Progenitor cell of endocrine pancreas (in vitro differentiated cells): ENCODE data around the gene STARD8. TPM values are rescaled to one million over a fixed set of nuclear protein-coding genes. Genes with fewer than 3 reads are reported as not detected.

Experiments
- DNase-seq: peaks from one replicate; pipeline ENCODE4 v3.0.0; 2021; ENCODE audit warnings: low spot score; ENCODE audit not compliant: unreplicated experiment
- H3K27ac Mint-ChIP-seq: 2 replicates; pipeline ENCODE4 v1.8.0; 2021; ENCODE audit warnings: mild to moderate bottlenecking, moderate library complexity, mixed read lengths
- H3K27me3 Mint-ChIP-seq: 2 replicates; pipeline ENCODE4 v1.8.0; 2021; ENCODE audit warnings: mixed read lengths
- H3K36me3 Mint-ChIP-seq: 2 replicates; pipeline ENCODE4 v1.8.0; 2022; ENCODE audit warnings: mixed read lengths; ENCODE audit not compliant: insufficient read depth
- H3K4me1 Mint-ChIP-seq: 2 replicates; pipeline ENCODE4 v1.8.0; 2021; ENCODE audit warnings: low read depth, mixed read lengths
- H3K4me3 Mint-ChIP-seq: 2 replicates; pipeline ENCODE4 v1.8.0; 2021; ENCODE audit warnings: low read depth, mild to moderate bottlenecking, moderate library complexity, mixed read lengths
- H3K9me3 Mint-ChIP-seq: 2 replicates; pipeline ENCODE4 v1.8.0; 2021; ENCODE audit warnings: low read depth, mixed read lengths
- total RNA-seq: library from RNA; stranded (reverse); gene quantifications from 2 replicates; pipeline ENCODE4 v1.2.1, GENCODE V29; 2021
- TF ChIP-seq, protein P1 (sequence below): fragments of 200-600 bp; sonication (generic); IDR thresholded peaks from one replicate; pipeline ENCODE4 v1.5.0; 2021; ENCODE audit warnings: antibody characterized with exemption, mild to moderate bottlenecking; ENCODE audit not compliant: unreplicated experiment

The STARD8 gene
- total RNA-seq, 1 donor from 2014 or later: 0.60 TPM

DNA sequence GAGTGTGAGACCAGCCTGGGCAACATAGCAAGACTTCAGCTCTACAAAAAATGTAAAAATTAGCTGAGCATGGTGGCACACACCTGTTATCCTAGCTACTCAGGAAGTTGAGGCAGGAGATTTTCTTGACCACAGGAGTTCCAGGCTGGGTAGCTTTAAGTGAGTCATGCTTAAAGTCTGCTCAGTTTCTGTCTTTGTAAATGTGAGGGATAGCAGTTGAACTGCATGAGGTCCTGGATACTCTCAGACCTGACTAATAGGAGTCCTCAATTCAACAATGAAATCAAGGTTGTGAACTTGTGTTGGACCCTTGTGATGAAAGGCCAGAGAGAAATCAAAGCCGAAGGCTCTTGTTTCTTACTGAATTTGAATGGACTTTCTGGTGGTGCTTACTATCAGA is 45.2 kb downstream of the STARD8 start:
- Mint-ChIP-seq H3K27me3 (peaks cover 23% of the 10 kb centered on the region), H3K4me1 (peaks cover 13% of the 10 kb centered on the region), H3K4me3 (no peak overlapping the region), H3K36me3 (no peaks in the 10 kb centered on the region), H3K27ac (no peak overlapping the region), H3K9me3 (no peaks in the 10 kb centered on the region)
- no peak for DNase-seq
- TF ChIP-seq, protein P1, sequence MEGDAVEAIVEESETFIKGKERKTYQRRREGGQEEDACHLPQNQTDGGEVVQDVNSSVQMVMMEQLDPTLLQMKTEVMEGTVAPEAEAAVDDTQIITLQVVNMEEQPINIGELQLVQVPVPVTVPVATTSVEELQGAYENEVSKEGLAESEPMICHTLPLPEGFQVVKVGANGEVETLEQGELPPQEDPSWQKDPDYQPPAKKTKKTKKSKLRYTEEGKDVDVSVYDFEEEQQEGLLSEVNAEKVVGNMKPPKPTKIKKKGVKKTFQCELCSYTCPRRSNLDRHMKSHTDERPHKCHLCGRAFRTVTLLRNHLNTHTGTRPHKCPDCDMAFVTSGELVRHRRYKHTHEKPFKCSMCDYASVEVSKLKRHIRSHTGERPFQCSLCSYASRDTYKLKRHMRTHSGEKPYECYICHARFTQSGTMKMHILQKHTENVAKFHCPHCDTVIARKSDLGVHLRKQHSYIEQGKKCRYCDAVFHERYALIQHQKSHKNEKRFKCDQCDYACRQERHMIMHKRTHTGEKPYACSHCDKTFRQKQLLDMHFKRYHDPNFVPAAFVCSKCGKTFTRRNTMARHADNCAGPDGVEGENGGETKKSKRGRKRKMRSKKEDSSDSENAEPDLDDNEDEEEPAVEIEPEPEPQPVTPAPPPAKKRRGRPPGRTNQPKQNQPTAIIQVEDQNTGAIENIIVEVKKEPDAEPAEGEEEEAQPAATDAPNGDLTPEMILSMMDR: no peak

DNA sequence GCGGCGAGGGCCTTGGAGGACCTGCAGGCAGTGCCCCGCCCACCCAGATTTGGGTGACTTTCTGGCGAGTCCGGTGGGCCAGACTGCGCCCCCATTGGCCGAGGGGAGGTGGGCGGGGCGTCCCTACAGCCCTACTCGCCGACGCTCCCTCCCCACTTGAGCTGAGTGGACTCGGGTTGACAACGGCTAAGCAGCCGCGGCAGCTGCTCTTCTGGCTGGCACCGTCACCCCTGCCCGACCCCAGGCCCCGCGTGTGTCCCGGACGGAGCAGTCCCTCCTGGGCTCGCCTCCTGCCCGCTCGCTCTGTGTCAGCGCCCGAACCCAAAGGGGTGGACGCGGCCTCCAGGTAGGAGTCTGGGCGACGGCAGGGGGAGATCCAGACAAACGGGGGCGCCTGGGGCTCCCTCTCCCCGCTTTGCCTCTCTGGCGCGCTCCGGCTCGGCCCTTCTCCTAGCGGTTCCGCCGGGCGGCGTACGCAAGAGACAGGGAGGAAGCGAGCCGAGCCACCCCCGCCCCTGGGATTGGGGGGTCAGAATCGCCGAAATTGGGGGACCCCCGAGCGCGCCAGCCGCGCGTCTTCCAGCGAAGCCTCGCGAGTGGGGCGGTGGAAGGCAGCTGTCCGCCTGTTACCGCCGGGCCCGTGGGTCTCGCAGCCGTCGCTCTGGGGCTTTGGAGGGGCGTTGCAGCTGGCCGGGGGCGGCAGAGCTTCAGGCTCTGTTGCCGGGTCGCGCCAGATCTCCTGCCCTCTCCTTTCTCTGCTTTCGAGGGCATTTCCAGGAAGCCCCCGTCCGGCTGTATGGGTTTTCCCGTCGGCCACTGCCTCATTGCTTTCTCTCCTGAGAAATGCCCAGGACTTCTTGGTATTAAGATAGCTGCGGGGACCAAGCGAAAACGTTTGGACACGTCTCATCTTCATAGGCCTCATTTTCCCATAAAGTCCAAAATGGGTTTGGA is 46.3 kb downstream of the STARD8 start:
- Mint-ChIP-seq H3K27ac (no peak overlapping the region), H3K4me3 (peak overlapping the region; percentile 63), H3K4me1 (peaks cover 17% of the 10 kb centered on the region), H3K27me3 (peaks cover 20% of the 10 kb centered on the region), H3K36me3 (no peaks in the 10 kb centered on the region), H3K9me3 (peaks cover 3% of the 10 kb centered on the region)
- TF ChIP-seq, protein P1: no peak
- DNase-seq: peak; percentile 51

DNA sequence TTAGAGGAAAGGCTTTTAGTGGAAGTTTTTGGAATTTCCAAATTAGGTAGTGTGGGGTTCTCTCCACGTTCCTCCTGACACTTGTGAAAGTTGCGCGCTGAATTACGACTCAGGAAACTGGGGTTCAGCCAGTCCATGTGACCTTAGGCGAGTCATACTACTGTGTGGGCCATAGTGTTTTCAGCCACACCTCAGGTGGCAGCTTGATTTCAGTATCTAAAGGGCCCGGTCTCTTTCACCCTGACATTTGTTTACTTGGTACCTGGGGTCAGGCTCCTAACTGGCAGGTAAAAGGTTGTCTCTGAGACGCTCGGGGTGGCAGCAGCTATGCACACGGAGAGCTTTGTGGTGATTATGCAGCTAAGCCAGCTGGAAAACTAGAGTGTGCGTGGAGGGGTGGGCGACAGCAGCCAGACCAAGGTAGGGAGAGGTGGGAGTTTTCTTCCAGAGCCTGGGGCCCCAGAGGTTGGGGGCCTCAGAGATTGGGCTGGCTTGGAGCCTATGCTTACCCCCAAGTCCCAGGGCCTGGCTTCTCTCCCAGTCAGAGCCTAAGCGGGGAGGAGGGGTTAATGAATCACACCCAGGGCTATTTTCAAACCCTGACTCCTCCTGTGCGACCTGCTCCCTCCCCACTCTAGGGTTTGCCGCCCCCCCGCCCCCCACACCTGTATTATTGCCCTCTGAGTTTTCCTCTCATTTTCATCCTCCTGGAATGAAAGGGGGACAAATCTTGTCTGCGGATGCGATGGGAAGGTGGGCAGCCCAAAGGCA is 47.2 kb downstream of the STARD8 start:
- H3K27ac Mint-ChIP-seq: peak overlapping the region; percentile 55
- DNase-seq: no peak
- TF ChIP-seq, protein P1: no peak

DNA sequence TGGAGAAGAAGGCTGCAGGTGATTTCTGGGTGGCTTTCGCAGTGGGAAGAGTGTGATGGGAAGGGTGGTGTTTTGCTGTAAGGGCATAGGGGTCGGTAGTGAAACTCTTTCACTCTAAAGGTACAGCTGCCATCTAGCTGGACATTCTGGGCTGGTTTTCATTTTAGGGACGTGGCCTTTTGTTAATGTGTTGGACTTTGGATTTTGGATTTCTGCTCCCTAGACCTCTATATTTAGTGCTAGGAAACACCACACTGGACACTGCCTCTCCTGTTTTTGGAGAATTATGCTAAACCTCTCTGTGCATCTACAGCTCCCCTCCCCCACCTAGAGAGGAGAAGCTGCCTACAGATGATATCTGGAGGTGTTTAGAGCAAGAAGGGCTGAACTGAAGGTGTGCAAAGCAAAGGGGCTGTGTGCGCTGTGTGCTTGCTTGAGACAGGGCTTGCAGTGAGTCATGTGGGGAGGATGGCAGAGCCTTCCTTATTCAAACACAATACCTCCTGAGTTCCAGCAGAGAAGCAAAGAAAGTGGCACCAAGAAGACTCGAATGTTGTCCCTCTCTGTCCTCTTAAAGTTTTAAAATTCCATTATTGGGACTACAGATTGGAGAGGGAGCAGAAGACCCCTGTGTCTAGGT is 47.9 kb downstream of the STARD8 start:
- TF ChIP-seq, protein P1: no peak
- DNase-seq: no peak
- H3K27ac Mint-ChIP-seq: peak overlapping the region; percentile 55
- no peaks in the 10 kb centered on the region for H3K36me3 Mint-ChIP-seq
- H3K4me3 Mint-ChIP-seq: peak overlapping the region; percentile 17
- H3K9me3 Mint-ChIP-seq: peaks cover 3% of the 10 kb centered on the region
- H3K27me3 Mint-ChIP-seq: peaks cover 20% of the 10 kb centered on the region
- peaks cover 20% of the 10 kb centered on the region for H3K4me1 Mint-ChIP-seq

More for the DNA sequence above, 47.2 kb downstream of the STARD8 start:
- H3K9me3 Mint-ChIP-seq: peaks cover 3% of the 10 kb centered on the region
- H3K4me3 Mint-ChIP-seq: peak overlapping the region; percentile 52
- H3K27me3 Mint-ChIP-seq: peaks cover 20% of the 10 kb centered on the region
- H3K36me3 Mint-ChIP-seq: no peaks in the 10 kb centered on the region
- peaks cover 20% of the 10 kb centered on the region for H3K4me1 Mint-ChIP-seq
